B cell (primary cell): ENCODE measurements around the gene AIF1.

ENCODE experiments used
- CTCF ChIP-seq: fragments of 200-600 bp; IDR thresholded peaks from one replicate; pipeline ENCODE4 v1.8.0; 2022; ENCODE audit warnings: antibody characterized with exemption, mild to moderate bottlenecking
- EZH2 ChIP-seq: IDR thresholded peaks from 2 replicates; pipeline ENCODE4 v1.6.1; 2012; ENCODE audit warnings: borderline replicate concordance, low read depth, mild to moderate bottlenecking, moderate library complexity, low read length; ENCODE audit not compliant: insufficient read depth, poor library complexity, severe bottlenecking

- TF ChIP-seq EZH2 (no peak), CTCF (no peak)
Measured at GRCh38 chr6:31636698-31637596, 21.9 kb downstream of the AIF1 start.
